OCI-LY7 (cell line): ENCODE data around the gene UNC5A.

Experiments
- EZH2phosphoT487 ChIP-seq: fragments of 200-600 bp; sonication (generic); IDR thresholded peaks from 2 replicates; pipeline ENCODE4 v1.6.1; 2018; ENCODE audit warnings: low read depth, borderline replicate concordance, mild to moderate bottlenecking, mixed run types, antibody characterized with exemption, low read length, moderate library complexity, mixed read lengths
- TF ChIP-seq, protein P1 (sequence below): fragments of 200-600 bp; sonication (generic); conservative IDR thresholded peaks from 2 replicates; pipeline ENCODE4 v1.5.1; 2014; ENCODE audit warnings: mild to moderate bottlenecking, antibody characterized with exemption, low read length, moderate library complexity, mixed read lengths

DNA sequence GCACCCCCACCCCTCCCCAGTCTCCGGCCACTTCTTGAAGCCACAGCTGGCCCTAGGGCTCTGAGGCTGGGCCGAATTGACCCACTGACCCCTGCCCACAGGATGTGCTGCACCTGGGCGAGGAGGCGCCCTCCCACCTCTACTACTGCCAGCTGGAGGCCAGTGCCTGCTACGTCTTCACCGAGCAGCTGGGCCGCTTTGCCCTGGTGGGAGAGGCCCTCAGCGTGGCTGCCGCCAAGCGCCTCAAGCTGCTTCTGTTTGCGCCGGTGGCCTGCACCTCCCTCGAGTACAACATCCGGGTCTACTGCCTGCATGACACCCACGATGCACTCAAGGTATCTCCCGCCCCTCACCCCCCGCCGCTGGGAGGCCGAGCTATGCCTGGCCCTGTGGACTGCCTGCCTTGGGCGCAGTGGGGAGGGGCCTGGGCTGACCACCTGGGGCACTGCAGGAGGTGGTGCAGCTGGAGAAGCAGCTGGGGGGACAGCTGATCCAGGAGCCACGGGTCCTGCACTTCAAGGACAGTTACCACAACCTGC is 67.5 kb downstream of the UNC5A start:
- no peak for TF ChIP-seq EZH2phosphoT487
- TF ChIP-seq, protein P1, sequence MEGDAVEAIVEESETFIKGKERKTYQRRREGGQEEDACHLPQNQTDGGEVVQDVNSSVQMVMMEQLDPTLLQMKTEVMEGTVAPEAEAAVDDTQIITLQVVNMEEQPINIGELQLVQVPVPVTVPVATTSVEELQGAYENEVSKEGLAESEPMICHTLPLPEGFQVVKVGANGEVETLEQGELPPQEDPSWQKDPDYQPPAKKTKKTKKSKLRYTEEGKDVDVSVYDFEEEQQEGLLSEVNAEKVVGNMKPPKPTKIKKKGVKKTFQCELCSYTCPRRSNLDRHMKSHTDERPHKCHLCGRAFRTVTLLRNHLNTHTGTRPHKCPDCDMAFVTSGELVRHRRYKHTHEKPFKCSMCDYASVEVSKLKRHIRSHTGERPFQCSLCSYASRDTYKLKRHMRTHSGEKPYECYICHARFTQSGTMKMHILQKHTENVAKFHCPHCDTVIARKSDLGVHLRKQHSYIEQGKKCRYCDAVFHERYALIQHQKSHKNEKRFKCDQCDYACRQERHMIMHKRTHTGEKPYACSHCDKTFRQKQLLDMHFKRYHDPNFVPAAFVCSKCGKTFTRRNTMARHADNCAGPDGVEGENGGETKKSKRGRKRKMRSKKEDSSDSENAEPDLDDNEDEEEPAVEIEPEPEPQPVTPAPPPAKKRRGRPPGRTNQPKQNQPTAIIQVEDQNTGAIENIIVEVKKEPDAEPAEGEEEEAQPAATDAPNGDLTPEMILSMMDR = no peak
